Prostate gland (tissue), 2 donors: ENCODE results near the gene DHX32.
"Not testable (repeated sequence)": the region's sequence is repeated elsewhere in the genome, so short reads cannot be mapped to it uniquely, and the experiment has no call there.

Experiments
- POLR2A ChIP-seq: fragments of 450-650 bp; IDR thresholded peaks from one replicate; pipeline ENCODE4 v1.6.1; 2016; ENCODE audit warnings: antibody characterized with exemption, mild to moderate bottlenecking
- TF ChIP-seq, protein P1 (sequence below), 4 experiments: fragments of 200-600 bp in 2 of 4; fragments of 450-650 bp in 2 of 4; sonication (generic) in 2 of 4; IDR thresholded peaks; 1 replicate in 3 of 4; 2 replicates in 1 of 4; pipeline ENCODE4 v1.5.1; 2016 to 2019; ENCODE audit warnings: antibody characterized with exemption in 4 of 4, mild to moderate bottlenecking in 2 of 4, moderate library complexity in 2 of 4

GRCh38 chr10:125913277-125913676, 32.2 kb upstream of the DHX32 start:
- not testable (repeated sequence) for TF ChIP-seq POLR2A
- TF ChIP-seq, protein P1, sequence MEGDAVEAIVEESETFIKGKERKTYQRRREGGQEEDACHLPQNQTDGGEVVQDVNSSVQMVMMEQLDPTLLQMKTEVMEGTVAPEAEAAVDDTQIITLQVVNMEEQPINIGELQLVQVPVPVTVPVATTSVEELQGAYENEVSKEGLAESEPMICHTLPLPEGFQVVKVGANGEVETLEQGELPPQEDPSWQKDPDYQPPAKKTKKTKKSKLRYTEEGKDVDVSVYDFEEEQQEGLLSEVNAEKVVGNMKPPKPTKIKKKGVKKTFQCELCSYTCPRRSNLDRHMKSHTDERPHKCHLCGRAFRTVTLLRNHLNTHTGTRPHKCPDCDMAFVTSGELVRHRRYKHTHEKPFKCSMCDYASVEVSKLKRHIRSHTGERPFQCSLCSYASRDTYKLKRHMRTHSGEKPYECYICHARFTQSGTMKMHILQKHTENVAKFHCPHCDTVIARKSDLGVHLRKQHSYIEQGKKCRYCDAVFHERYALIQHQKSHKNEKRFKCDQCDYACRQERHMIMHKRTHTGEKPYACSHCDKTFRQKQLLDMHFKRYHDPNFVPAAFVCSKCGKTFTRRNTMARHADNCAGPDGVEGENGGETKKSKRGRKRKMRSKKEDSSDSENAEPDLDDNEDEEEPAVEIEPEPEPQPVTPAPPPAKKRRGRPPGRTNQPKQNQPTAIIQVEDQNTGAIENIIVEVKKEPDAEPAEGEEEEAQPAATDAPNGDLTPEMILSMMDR (IDR thresholded peaks at IDR 0.05) = not testable (repeated sequence)
